Transverse colon (tissue), 4 donors: Measurements from ENCODE around the gene TMEM19.

ENCODE experiments used
- CTCF ChIP-seq, 5 experiments: fragments of 200-600 bp in 3 of 5; fragments of 450-650 bp in 2 of 5; sonication (generic) in 3 of 5; IDR thresholded peaks; 1 replicate in 2 of 5; 2 replicates in 3 of 5; pipeline ENCODE4 v1.5.1; 2016 to 2017; ENCODE audit warnings: antibody characterized with exemption in 5 of 5, inconsistent platforms in 3 of 5, mild to moderate bottlenecking in 2 of 5, moderate library complexity in 1 of 5
- EP300 ChIP-seq: sonication (generic); formaldehyde crosslinking; IDR thresholded peaks from one replicate; pipeline ENCODE4 v1.6.1; 2017; ENCODE audit warnings: antibody characterized with exemption, low read depth
- POLR2A ChIP-seq: fragments of 450-650 bp; IDR thresholded peaks from one replicate; pipeline ENCODE4 v1.6.1; 2016; ENCODE audit warnings: antibody characterized with exemption, mild to moderate bottlenecking, moderate library complexity
- POLR2AphosphoS5 ChIP-seq, 3 donors: sonication (generic); formaldehyde crosslinking; IDR thresholded peaks; one replicate each; pipeline ENCODE4 v1.6.1; 2016; ENCODE audit warnings: antibody characterized with exemption in 3 of 3

- TF ChIP-seq CTCF (IDR thresholded peaks at IDR 0.05): no peak
- no peak for TF ChIP-seq EP300
- no peak for TF ChIP-seq POLR2A
- TF ChIP-seq POLR2AphosphoS5 (IDR thresholded peaks at IDR 0.05): no peak
Observed at GRCh38 chr12:71641390-71641789, 44.5 kb upstream of the TMEM19 start.
